Kidney (tissue), 14 donors: ENCODE measurements around the gene NUDCD3. TPM values are rescaled to one million over a fixed set of nuclear protein-coding genes. Genes with fewer than 3 reads are reported as not detected.

Source experiments
- DNase-seq, 5 donors: peaks; one replicate each; pipeline ENCODE4 v3.0.0-alpha.2; 2013 to 2020
- FAIRE-seq: peaks from 2 replicates; lab custom pipeline; 2012; peaks lifted over from hg19 to GRCh38; lab: Jason Lieb, UNC
- H3K27ac ChIP-seq, 2 donors: one replicate each; pipeline ENCODE4 v1.7.0; 2013; ENCODE audit warnings: low read depth in 2 of 2, low read length in 2 of 2, inconsistent platforms in 1 of 2
- H3K27me3 ChIP-seq: one replicate; pipeline ENCODE4 v1.7.1; 2013; ENCODE audit warnings: low read length, inconsistent platforms; ENCODE audit not compliant: control insufficient read depth, insufficient read depth
- H3K36me3 ChIP-seq, 3 donors: one replicate each; pipeline versions ENCODE4 v1.7.0 to v1.7.1; 2013; ENCODE audit warnings: low read length in 3 of 3, control low read depth in 1 of 3, inconsistent platforms in 1 of 3; ENCODE audit not compliant: insufficient read depth in 3 of 3, control insufficient read depth in 2 of 3
- H3K4me1 ChIP-seq, 3 donors: one replicate each; pipeline versions ENCODE4 v1.7.0 to v1.7.1; 2013; ENCODE audit warnings: low read length in 3 of 3, inconsistent platforms in 1 of 3, low read depth in 1 of 3; ENCODE audit not compliant: control insufficient read depth in 2 of 3, insufficient read depth in 2 of 3
- H3K4me3 ChIP-seq, 3 donors: one replicate each; pipeline versions ENCODE4 v1.7.0 to v1.8.1; 2013; ENCODE audit warnings: low read length in 3 of 3, control low read depth in 1 of 3, inconsistent platforms in 1 of 3
- H3K9ac ChIP-seq, 3 donors: one replicate each; pipeline versions ENCODE4 v1.7.0 to v1.7.1; 2013; ENCODE audit warnings: low read length in 3 of 3, control low read depth in 1 of 3, inconsistent platforms in 1 of 3
- H3K9me3 ChIP-seq, 3 donors: one replicate each; pipeline versions ENCODE4 v1.7.0 to v1.7.1; 2013; ENCODE audit warnings: low read length in 3 of 3, control low read depth in 1 of 3, inconsistent platforms in 1 of 3; ENCODE audit not compliant: control insufficient read depth in 2 of 3, insufficient read depth in 1 of 3
- intact Hi-C: fragments of 100-400 bp; cut with DNase I; formaldehyde crosslinking; loops from one replicate; pipeline ENCODE4 v1.11.1; 2022
- polyA plus RNA-seq: library from polyadenylated mRNA; stranded (reverse); fragments of 350-450 nt; fragmentation: Illumina TruSeq; extraction: RNeasy Lipid Tissue Mini Kit (QIAGEN cat#74804); gene quantifications from one replicate; pipeline ENCODE4 v1.2.3, GENCODE V29; 2014; ENCODE audit warnings: low read depth, low replicate concordance; ENCODE audit not compliant: insufficient read depth
- total RNA-seq: library from RNA; stranded (reverse); fragmentation: NEBNext Ultra II Directional; extraction: Animal tissue kit (Norgen Biotek cat#: 25700); gene quantifications from one replicate; pipeline ENCODE4 v1.2.1, GENCODE V29; 2021
- TF ChIP-seq, protein P1 (sequence below): IDR thresholded peaks from 3 replicates; pipeline ENCODE4 v1.5.1; 2012; ENCODE audit warnings: mild to moderate bottlenecking, moderate library complexity, borderline replicate concordance; ENCODE audit not compliant: insufficient read depth; ENCODE audit errors: extremely low read depth
- donor health status: control.
- donor health status: control.
- donor health status: control.
- donor health status: control.
- donor health status: control.
- donor health status: DM: yes; HTN: yes; CAD: no.
- donor health status: Normal renal cell carcinoma (clear cell type).

Gene NUDCD3
- total and polyA plus RNA-seq, 2 donors from 2014 or later, result 37.9 to 97.7 TPM

DNA sequence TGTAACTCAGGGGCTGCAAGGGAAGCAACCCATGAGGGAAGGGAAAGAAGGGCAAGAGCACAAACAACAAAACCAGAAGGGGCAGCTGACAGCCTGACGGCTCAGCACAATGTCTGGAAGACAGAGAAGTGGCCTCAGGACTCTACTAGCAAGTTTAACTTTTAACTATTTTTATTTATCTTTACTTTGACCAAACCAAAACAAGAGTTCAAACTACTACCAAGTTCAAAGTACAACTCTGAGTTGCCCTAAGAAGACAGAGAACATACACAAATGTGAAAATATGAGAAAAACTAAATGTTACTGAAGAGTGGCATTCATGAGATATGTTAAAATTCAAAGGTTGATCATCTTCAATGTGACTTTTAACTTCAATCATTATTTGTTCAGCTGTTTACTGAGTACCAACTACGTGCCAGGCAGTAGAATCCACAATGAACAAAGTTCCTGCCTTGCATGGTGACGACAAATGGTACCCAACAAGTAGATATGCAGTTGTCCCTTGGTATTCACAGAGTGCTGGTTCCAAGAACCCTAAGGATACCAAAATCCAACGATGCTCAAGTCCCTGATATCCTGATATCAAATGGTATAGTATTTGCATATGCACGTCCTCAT is 19.7 kb downstream of the NUDCD3 start:
- DNase-seq (no peak), FAIRE-seq (no peak)
- TF ChIP-seq, protein P1, sequence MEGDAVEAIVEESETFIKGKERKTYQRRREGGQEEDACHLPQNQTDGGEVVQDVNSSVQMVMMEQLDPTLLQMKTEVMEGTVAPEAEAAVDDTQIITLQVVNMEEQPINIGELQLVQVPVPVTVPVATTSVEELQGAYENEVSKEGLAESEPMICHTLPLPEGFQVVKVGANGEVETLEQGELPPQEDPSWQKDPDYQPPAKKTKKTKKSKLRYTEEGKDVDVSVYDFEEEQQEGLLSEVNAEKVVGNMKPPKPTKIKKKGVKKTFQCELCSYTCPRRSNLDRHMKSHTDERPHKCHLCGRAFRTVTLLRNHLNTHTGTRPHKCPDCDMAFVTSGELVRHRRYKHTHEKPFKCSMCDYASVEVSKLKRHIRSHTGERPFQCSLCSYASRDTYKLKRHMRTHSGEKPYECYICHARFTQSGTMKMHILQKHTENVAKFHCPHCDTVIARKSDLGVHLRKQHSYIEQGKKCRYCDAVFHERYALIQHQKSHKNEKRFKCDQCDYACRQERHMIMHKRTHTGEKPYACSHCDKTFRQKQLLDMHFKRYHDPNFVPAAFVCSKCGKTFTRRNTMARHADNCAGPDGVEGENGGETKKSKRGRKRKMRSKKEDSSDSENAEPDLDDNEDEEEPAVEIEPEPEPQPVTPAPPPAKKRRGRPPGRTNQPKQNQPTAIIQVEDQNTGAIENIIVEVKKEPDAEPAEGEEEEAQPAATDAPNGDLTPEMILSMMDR, result no peak
- intact Hi-C loops, result loop anchor here (10.0 kb wide), 1 partner anchor 226 kb away; no protein-coding TSS in a partner anchor
- Histone ChIP-seq H3K9ac (no peak overlapping the region), H3K27ac (peak overlapping the region in 1 of 2 donors; percentile 52), H3K36me3 (peaks cover 0 to 15% (median 3%) of the 10 kb centered on the region in 3 donors), H3K4me3 (no peak overlapping the region), H3K9me3 (no peaks in the 10 kb centered on the region), H3K27me3 (no peaks in the 10 kb centered on the region), H3K4me1 (peaks cover 0 to 31% (median 13%) of the 10 kb centered on the region in 3 donors)

- Histone ChIP-seq H3K27me3 (no peaks in the 10 kb centered on the region), H3K9ac (peak overlapping the region in 1 of 3 donors; percentile 0), H3K27ac (peak overlapping the region in 1 of 2 donors; percentile 52), H3K9me3 (no peaks in the 10 kb centered on the region), H3K4me1 (peaks cover 0 to 31% (median 15%) of the 10 kb centered on the region in 3 donors), H3K36me3 (peaks cover 0 to 15% (median 3%) of the 10 kb centered on the region in 3 donors), H3K4me3 (no peak overlapping the region)
- DNase-seq (no peak), FAIRE-seq (no peak)
- intact Hi-C loops, result loop anchor here (10.0 kb wide), 1 partner anchor 225 kb away; no protein-coding TSS in a partner anchor
- TF ChIP-seq, protein P1, result no peak
Observed at GRCh38 chr7:44470135-44470479, 20.4 kb downstream of the NUDCD3 start.

DNA sequence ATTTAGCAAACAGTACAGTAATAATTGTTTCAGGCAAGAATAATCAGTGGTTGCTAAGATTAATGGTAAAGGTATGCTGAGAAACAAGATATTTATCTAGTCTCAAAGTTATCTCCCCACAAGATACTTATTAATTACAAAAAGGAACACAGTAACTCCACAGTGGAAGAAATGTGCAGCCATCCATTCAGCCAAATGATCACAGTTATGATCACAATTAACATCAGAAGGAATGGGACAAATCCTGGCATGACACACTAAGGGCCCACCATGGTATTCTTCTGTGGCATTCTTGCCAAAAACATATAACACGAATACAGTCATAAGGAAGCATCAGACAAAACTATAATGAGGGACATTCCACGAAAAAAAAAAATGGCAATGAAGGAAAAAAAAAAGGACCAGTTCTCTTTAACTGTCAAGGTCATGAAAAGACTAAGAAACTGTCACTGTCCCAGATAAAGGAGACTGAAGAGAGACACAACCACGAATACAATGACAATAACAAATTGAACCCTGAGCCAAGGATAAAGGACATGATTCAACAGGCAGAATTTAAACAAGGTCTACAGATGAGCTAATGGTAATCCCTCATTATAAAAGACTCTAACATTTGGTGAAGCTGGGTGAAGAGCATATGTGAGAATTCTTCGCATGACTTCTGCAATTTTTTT is 20.9 kb downstream of the NUDCD3 start:
- TF ChIP-seq, protein P1, result no peak
- peaks cover 0 to 31% (median 15%) of the 10 kb centered on the region in 3 donors for H3K4me1 ChIP-seq
- FAIRE-seq (no peak), DNase-seq (no peak)
- peak overlapping the region in 1 of 2 donors; percentile 52 for H3K27ac ChIP-seq
- H3K4me3 ChIP-seq, result no peak overlapping the region
- H3K9ac ChIP-seq, result peak overlapping the region in 1 of 3 donors; percentile 0
- no peaks in the 10 kb centered on the region for H3K9me3 ChIP-seq
- intact Hi-C loops, result loop anchor here (10.0 kb wide), 1 partner anchor 225 kb away; no protein-coding TSS in a partner anchor
- H3K27me3 ChIP-seq, result no peaks in the 10 kb centered on the region
- peaks cover 0 to 15% (median 3%) of the 10 kb centered on the region in 3 donors for H3K36me3 ChIP-seq
